ENCODE measurements around the gene HOMER1.
A peak's percentile ranks its signal among the peaks of the same experiment; 100 is the strongest.

HOMER1 gene

GRCh38 chr5:79456890-79457583 is 56.9 kb downstream of the HOMER1 start:
- no peak for DNase-seq (ENCODE audit: low read depth, low spot score)
- no peak for TF ChIP-seq CTCF (IDR thresholded peaks at IDR 0.05; ENCODE audit: insufficient read depth, low read length, missing control alignments)
- ChIA-PET POLR2A (no interaction called here), CTCF (interaction anchor here (1.1 to 13.4 kb wide), 4 partner anchors 9 to 432 kb away, joined by 3 to 165 read pairs (median 6); no protein-coding TSS in a partner anchor)
- H3K4me3 ChIP-seq (ENCODE audit: low read depth, low read length): no peak overlapping the region

GRCh38 chr5:79456400-79456799 is 57.5 kb downstream of the HOMER1 start:
- ChIA-PET POLR2A (no interaction called here), CTCF (interaction anchor here (1.1 to 1.6 kb wide), 3 partner anchors 10 to 431 kb away, joined by 3 to 8 read pairs (median 3); no protein-coding TSS in a partner anchor)
- TF ChIP-seq CTCF (IDR thresholded peaks at IDR 0.05; ENCODE audit: insufficient read depth, low read length, missing control alignments): no peak
- no peak overlapping the region for H3K4me3 ChIP-seq (ENCODE audit: low read depth, low read length)
- DNase-seq (ENCODE audit: low read depth, low spot score): no peak

- no peak for TF ChIP-seq CTCF (IDR thresholded peaks at IDR 0.05; ENCODE audit: insufficient read depth, low read length, missing control alignments)
- ChIA-PET CTCF (interaction anchor here (1.5 to 3.2 kb wide), 3 partner anchors 10 to 429 kb away, joined by 7 to 25 read pairs (median 7); no protein-coding TSS in a partner anchor), POLR2A (no interaction called here)
- no peak overlapping the region for H3K4me3 ChIP-seq (ENCODE audit: low read depth, low read length)
- DNase-seq (ENCODE audit: low read depth, low spot score): no peak
Measured at GRCh38 chr5:79454043-79454442, 59.9 kb downstream of the HOMER1 start.

GRCh38 chr5:79448336-79448735 is 65.6 kb downstream of the HOMER1 start:
- CTCF ChIA-PET: interaction anchor here (0.8 to 4.2 kb wide), 5 partner anchors 15 to 425 kb away, joined by 3 to 27 read pairs (median 7); no protein-coding TSS in a partner anchor
- POLR2A ChIA-PET: interaction anchor here (0.7 kb wide), 1 partner anchor 12 kb away, joined by 3 read pairs; no protein-coding TSS in a partner anchor
- TF ChIP-seq CTCF (IDR thresholded peaks at IDR 0.05; ENCODE audit: insufficient read depth, low read length, missing control alignments): no peak
- peak; percentile 29 for DNase-seq (ENCODE audit: low read depth, low spot score)
- no peak overlapping the region for H3K4me3 ChIP-seq (ENCODE audit: low read depth, low read length)

- no peak for DNase-seq (ENCODE audit: low read depth, low spot score)
- TF ChIP-seq CTCF (IDR thresholded peaks at IDR 0.05; ENCODE audit: insufficient read depth, low read length, missing control alignments): no peak
- no peak overlapping the region for H3K4me3 ChIP-seq (ENCODE audit: low read depth, low read length)
- ChIA-PET POLR2A (interaction anchor here (0.9 kb wide), 1 partner anchor 12 kb away, joined by 3 read pairs; no protein-coding TSS in a partner anchor), CTCF (interaction anchor here (1.0 to 1.5 kb wide), 2 partner anchors 26 to 412 kb away, joined by 3 to 4 read pairs; no protein-coding TSS in a partner anchor)
Measured at GRCh38 chr5:79436821-79437220, 77.1 kb downstream of the HOMER1 start.

- ChIA-PET POLR2A (interaction anchor here (0.9 kb wide), 1 partner anchor 13 kb away, joined by 3 read pairs; no protein-coding TSS in a partner anchor), CTCF (interaction anchor here (1.0 kb wide), 1 partner anchor 27 kb away, joined by 3 read pairs; no protein-coding TSS in a partner anchor)
- no peak overlapping the region for H3K4me3 ChIP-seq (ENCODE audit: low read depth, low read length)
- TF ChIP-seq CTCF (IDR thresholded peaks at IDR 0.05; ENCODE audit: insufficient read depth, low read length, missing control alignments): no peak
- DNase-seq (ENCODE audit: low read depth, low spot score): peak; percentile 47
Measured at GRCh38 chr5:79436224-79436623, 77.7 kb downstream of the HOMER1 start.
